Femur (tissue), 1 donor: ENCODE measurements around the gene PRRG3.
A peak's percentile ranks its signal among the peaks of the same experiment; 100 is the strongest.

Source experiments
- DNase-seq: peaks from one replicate; pipeline ENCODE4 v3.0.0-alpha.2; 2017

PRRG3 gene

DNA sequence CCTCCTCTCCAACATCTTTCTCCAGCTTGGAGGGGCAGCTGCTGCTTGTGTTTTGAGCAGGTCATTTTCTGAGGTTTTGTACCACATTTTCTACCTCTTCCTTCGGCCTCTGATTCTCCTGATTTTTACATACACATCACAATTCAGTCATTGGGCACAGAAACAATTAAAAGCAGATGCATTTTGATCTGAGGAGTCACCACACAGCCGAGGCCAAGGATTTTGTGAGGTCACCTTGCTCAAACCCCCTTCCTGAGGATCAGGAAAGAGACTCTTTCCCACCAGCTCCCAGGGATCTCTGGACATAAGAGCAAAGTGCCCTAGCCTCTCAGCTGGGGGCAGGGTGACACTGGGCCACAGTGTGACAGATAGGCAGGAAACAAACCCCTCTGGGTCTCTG lies 15.2 kb downstream of the PRRG3 start:
- no peak for DNase-seq

DNA sequence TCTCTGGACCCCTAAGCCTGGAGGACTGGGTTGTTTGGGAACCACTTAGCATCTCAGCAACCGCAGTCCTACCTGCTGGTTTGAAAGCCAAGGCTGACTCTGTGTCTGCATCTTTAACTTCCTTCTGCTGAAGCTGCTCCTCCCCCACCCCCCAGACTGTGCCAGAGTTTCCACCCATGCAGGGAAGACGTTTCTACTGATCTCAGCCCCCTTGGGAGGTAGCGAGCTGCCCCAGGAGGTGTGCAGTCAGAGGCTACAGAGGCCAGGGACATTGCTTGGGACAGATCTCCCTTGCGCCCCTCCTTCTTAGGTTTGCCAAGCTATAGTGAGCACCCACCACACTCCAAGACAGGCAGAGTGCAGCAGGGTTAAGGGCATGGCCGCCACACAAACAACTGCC lies 15.9 kb downstream of the PRRG3 start:
- DNase-seq = no peak

DNA sequence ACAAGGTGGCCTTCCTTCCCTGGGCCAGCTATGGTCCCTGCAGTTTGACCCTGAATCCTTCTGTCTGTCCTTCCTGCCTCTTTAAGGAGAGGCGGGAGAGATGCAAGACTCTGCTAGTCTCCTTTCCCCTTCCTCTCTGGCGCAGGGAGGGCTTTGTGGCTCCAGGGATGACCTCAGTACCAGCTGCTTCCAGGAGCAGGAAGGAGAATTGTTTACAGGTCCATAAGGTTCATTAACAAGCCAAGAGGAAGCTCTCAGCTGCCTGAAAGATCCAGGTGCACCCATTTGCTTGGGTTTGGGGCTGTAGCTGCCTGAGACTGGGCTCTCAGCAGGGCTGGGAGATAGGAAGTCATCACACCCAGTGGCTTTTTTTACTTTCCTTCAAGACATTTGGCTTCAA lies 16.5 kb downstream of the PRRG3 start:
- peak; percentile 75 for DNase-seq

DNA sequence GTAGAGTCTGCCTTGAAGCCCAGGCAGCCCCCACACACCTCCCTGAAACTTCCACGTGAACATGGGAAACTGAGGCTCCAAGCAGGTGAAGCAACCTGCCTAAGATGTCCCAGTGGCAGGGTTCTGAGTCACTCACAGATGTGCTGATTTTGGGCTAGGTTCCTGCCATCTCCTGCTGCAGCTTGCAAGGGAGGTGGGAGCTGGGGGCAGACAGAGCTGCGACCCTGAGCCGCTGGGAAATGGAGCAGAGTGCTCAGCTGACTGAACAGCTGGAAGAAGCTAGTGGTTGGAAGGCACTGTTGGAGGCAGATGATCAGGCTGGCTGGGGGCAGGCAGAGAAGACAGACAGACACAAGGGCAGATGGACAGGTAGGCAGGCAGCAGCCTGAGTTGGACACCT lies 17.0 kb downstream of the PRRG3 start:
- peak; percentile 18 for DNase-seq

DNA sequence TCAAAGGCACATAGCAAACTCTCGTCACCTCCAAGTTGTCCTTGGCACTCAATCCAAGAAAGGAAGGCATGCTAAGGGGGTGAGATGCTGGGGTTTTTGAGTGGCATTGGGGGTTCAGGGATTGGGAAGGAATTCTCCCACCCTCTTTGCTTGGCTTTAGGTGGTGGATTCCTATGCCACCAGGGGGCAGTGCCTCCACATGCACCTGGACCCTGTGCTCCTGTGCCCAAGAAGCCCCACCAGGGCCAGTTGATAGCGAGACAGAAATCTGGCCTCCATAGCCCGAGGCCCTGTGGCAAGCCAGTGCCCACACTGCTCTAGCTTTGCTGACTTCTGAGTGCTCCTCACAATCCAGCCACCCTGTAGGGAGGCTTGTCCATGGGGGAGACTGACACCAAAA lies 18.6 kb downstream of the PRRG3 start:
- DNase-seq = peak; percentile 12

DNA sequence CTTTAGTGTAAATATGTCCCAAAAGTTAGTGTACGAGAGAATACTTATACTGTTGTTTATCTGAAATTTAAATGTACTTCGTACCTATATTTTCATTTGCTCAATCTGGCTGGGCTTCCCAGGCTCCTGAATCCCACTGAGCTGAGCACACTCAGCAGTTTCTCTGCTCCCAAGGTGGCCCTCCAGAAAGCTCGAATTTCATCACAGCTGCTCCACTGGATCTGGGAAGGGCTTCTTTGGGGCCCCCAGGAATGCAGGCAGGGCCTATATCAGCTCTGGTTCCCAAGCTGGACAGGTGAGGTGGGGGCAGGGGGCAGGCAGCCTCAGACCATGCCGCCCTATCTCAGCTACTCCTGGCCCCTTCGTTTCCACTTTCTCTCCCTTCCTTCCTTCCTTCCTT lies 19.1 kb downstream of the PRRG3 start:
- peak; percentile 17 for DNase-seq

DNA sequence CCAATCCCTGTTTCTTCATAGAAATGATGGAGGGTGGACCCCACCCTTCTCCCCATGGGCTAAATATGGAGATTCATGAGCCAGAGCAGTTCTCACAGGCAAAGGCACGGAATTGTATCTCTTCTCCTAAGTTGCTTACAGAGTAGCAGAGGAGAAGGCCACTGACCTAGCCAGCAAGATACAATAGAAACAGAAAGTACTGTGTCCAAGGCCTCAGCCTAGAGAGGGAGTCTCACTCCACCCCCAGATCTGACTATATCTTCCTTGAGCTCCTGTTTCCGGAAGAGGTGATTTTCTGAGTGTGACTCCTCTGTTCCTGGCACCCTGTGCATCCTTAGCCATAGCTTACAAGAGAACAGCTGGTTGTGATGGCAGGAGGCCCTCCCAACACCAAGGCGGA lies 20.5 kb downstream of the PRRG3 start, which contains the start of gene FATE1:
TSS of gene FATE1 (plus strand) at position 284 of the 400 bp plus-strand sequence. CDS start at position 369, 85 bp downstream.
- no peak for DNase-seq

DNA sequence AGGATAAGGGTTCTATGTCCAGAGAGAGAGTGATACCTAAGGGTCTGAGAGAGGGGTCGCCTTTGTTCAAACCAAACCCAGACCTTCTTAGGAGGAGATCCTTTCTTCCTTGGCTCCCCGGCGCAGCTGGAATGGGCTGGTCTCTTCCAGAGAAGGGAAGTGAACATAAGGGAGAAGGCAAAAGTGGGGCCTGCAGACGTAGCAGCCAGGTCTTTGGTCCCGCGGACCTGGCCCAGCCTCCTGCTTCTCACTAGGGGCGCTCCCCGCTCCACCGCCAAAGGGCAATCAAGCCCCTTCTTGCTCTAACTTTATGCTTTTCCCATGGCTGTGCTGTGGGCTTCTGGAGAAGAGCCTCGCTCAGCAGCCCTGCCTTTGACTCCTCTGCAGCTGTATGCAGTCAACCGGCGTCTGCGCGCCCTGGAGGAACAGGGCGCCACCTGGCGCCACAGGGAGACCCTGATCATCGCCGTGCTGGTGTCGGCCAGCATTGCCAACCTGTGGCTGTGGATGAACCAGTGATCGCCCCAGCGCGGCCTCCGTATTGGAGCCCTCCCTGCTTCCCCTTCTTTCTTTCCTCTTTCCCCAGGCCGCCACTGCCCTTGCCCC lies 27.1 kb downstream of the PRRG3 start:
- peak; percentile 55 for DNase-seq

DNA sequence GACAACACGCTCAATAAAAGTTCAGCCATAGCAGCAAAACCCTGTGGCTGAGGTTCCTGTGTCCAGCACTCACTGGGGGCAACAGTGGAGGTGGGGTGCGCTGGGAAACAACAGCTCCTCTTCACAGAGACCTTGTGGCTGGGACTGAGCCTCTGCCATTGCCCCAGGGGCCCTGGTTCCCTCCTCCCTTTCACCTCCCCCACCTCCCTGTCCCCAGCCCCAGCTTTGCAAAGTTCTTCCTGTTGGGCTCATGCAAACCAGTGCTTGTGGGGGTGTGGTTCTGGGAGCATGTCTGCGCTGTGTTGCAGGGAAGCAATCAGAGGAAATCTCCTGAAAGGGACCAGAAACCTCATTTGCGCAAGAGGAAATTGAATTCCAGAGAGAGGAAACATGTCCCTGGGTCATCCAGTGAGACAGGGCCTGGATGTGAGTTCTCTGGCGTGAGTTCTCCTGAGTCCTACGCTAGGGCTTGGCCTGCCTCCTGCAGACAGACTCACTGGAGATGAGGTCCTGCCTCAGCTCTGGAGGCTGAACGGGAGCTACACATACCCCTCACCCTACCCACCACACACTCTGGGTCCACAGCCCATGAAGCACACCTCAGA lies 28.0 kb downstream of the PRRG3 start:
- no peak for DNase-seq

DNA sequence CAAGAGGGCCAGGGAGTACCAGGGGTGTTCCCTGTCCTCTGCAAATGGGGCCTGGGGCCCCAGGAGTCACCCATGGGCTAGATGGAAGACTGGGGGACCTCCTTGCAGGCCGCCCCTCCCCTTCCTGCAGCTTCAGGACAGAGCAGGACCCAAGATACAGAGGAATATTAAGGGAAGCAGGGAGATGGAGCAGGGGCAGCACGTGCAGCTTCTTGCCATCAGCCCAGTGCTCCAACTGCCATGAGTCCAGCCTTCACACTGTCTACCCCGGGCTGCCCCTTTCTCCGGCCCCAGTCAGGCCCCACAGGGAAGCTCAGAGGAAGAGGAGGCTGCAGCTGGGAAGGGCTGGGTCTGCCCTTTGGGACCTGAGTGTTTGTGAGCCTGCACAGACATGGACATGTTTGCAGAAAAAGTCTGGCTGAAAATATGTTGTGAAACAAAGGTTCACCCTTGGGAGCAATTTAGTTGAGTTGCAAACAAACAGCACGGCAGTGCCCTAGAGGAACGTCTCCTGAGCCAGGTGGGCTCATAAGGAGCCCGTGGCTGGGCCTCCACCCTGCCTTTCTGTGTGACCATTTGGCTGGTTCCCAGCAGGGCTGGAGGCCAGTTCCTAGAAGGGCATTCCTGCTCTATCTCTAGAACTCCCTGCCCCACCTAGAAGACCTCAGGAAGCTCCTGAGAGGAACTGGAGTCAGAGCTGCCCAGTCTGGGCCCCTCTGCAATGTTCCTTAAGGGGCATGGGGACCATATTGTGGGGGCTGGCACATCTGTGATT lies 29.5 kb downstream of the PRRG3 start:
- no peak for DNase-seq

DNA sequence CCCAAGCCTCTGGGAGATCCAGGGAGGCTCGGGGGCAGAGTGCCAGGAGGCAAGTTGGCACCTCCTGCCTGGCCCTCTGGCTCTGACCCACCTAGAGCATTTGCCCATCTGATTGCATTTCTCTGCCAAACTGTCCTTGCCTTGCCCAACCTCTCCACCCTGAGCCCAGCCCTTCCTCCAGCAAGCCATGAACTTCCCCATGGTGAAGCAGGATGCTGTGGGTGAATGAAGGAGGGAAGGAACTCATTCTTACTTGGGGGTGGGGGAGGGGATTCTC lies 30.0 kb downstream of the PRRG3 start:
- DNase-seq = no peak

DNA sequence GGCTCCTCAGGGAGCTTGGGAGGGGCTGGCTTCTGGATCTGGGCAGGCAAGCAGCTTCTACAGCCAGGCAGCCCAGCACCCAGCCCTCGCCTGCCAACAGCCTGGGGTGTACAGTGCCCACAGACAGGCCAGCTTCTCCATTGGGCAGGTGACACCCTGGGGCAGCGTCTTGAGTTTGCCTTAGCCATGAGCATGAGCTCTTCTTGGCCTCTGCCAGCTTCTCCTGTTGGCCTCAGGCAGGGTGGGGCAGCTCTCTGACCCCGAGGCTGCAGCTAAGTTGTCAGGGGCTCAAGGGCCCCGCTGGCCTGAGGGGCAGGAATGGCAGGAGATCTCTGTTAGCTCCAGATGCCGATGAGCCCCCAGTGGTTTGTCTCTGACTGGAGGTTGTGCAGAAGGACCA lies 31.5 kb downstream of the PRRG3 start:
- DNase-seq = no peak

DNA sequence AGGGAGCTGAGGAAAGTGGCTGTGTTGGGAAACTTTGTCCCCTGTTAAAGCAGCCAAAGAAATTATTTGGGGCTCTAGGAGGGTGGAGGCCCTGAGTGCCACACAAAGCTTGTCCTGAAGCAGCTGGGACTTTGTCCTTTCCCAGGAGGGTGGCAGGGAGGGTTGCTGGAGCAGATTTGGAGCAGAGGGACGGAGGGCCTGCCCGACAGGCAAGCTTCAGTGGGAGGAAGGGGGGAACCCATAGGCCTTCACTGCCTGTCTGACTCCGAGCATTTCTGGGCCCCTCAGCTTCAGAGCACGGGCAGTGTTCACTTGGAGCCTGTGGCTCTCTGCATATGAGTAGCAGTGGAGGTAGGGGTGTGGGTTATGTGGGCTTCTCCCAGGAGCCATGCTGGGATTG lies 32.1 kb downstream of the PRRG3 start:
- DNase-seq = no peak

DNA sequence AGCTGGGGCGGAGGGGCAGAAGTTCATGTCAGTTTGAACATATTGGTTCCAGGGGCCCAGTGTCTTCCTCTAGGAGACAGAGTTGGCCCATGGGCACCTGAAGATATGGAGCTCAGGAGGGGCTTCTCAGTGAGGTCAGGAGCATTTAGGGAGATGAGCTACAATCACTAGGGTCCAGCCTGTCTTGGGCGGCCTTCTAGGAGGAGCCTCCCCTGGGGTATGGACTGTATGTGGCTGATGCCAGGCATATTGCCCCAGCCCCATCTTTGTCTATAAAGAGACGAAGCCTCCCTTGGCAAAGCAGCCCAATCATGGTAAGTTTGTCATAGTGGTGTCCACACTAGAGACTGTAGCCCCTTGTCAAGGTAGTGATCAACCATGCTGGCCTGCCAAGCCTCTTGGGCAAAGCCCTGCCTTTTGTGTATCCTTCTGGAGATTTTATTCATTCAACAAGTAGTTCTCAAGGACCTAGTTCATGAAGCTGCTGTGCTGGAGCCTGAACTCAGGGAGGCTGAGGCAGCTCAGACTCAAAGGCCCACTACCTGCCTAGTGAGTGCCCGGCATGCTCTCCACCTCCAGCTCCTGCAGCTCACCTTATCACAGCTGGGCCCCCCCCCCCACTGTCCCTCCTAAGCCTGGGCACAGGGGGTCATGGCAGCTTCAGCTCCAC lies 33.9 kb downstream of the PRRG3 start:
- no peak for DNase-seq

DNA sequence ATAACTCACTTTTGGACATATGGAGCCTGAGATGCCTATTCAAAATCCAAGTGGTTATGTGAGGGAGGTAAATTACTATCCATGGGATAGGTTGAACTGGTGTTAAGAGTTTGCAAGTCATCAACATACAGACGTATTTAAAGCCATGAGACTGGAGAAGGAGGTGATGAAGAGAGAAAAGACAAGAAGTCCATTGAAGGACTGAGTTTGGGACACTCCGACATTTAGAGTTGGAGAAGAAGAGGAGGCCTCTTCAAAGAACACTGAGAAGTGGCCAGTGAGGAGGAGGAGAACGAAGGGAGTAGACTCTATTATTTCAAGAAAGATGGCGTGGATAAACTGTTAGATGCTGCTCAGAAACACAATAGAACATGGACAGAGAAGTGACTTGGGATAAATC lies 39.2 kb downstream of the PRRG3 start, which contains the start of gene CNGA2:
TSS of gene CNGA2 (plus strand) at position 301 of the 400 bp plus-strand sequence. CDS start 3,738 bp downstream, outside the sequence.
- no peak for DNase-seq

DNA sequence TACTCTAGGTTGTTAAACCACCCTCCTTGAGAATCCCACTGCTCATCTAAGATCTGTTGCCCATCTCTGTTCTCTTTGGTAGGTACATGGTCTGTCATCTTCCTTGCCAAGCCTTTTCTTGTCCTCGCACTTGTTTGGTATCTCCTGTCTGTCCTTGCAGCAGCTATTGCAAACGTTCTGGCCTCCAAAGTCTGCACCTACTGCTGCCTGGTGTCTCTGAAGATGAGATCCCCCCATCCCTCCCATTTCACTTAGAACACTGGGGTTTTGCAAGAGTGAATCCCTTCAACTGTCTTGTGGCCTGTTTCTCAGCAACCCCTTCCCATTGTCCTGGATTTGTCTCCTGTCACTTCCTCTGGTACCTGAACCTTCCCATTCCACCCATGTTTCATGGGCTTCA lies 40.0 kb downstream of the PRRG3 start:
- DNase-seq = no peak

DNA sequence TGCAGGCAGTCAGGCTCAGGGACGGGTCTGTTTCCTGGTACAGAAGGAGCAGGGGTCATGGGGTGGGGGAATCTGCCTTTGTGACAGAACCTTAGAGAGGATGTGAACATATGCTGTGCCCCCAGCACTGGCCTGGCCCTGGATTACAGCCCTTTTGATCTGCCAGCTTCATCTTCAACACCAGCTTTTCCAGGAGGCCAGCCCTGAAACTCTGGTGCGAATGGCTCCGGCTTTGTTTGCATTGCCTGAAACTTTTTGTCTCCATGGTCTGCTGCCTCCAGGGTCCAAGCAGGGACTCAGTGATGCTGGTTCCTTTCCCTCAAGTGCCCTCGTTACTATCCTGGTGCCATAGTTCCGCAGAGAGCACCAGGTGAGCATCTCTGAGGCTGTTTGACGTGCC lies 41.4 kb downstream of the PRRG3 start:
- DNase-seq = no peak

DNA sequence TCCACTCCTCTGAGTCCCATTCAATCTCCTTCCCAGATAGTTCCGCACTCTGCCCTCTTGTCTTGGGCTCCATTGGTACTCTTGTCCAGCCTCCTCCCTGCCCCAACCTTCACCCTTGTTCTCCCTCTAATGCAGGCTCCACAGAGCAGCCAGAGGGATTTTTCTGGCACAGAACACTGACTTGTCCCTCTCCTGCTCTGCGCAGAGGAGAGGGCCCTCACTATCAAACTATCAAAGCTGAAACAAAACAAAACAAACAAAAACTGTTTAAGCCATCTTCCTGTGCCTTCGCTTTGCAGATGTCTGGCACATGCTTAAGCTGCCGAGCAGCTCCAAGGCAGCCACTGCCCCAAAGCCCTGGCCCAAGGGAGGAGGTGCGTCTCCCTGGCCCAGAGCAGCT lies 42.2 kb downstream of the PRRG3 start:
- DNase-seq = no peak

DNA sequence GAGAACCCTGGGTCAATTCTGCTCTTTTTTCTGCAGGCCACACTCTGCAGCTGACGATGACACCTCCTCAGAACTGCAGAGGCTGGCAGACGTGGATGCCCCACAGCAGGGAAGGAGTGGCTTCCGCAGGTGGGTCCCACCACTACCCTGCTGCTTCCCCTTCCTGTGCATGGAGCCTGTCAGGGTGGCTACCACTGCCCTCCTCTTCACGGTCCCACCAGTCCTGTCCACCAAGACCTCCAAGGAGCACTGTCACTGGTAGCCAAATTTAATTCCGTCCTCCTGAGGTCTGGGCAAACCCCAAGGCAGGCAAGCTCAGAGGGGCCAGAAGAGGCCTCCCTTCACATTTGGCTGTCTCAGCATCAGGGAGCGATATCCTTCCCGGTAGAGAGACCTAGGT lies 43.5 kb downstream of the PRRG3 start:
- DNase-seq = no peak

DNA sequence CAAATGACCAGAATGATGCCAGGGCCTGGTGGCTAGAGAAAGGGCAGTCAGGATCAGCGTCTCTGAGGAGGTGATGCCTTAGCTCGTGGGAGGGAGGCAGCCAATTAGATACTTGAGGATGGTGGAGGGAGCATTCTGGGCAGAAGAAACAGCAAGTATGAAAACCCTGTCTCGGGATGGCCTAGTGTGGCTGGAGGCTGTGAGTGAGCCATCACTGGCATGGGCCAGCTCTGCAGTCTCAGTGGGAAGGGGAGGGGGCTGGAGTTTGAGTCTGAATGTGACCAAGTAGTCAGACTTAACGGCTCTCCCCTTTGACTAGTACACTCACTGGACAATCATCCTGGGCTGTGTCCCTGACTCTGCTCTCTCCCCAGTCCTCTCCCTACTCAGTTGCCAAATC lies 46.3 kb downstream of the PRRG3 start:
- DNase-seq = no peak

DNA sequence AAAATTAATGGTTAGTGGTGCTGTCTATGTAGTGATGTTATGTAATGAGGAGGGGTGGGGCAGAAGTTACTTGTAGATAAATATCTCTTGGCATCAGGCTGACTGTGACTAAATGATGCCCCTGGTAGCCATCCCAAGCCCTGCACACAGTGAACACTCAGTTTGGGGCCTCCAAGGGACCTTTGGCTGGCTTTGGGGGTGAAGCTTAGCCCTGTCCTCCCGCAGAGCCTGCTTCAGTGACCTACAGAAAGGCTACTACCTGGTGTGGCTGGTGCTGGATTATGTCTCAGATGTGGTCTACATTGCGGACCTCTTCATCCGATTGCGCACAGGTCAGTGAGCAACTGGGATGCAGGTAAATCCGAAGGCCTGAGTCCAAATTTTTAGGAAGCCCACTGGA lies 47.1 kb downstream of the PRRG3 start:
- no peak for DNase-seq

DNA sequence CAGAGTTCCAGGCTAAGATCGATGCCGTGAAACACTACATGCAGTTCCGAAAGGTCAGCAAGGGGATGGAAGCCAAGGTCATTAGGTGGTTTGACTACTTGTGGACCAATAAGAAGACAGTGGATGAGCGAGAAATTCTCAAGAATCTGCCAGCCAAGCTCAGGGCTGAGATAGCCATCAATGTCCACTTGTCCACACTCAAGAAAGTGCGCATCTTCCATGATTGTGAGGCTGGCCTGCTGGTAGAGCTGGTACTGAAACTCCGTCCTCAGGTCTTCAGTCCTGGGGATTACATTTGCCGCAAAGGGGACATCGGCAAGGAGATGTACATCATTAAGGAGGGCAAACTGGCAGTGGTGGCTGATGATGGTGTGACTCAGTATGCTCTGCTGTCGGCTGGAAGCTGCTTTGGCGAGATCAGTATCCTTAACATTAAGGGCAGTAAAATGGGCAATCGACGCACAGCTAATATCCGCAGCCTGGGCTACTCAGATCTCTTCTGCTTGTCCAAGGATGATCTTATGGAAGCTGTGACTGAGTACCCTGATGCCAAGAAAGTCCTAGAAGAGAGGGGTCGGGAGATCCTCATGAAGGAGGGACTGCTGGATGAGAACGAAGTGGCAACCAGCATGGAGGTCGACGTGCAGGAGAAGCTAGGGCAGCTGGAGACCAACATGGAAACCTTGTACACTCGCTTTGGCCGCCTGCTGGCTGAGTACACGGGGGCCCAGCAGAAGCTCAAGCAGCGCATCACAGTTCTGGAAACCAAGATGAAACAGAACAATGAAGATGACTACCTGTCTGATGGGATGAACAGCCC lies 48.6 kb downstream of the PRRG3 start:
- no peak for DNase-seq

DNA sequence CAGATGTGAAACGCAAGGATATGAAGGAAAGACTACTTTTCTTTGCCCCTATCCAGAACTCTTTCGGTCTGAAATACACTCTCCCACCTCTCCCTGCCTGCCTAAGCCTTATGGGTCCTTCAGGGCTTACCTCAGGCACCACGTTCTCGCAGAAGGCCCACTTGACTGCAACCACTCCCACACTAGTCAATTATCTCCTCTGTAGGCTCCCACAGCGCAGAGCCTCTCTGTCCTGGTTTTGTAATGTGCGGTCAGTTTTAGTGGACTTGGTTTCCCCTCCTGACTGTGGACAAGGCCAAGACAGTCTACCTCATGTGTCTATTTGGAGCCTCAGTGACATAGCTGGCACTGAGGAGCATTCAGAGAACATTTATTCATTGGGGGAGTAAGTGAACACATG lies 50.4 kb downstream of the PRRG3 start:
- DNase-seq = no peak
